Neural progenitor cell (in vitro differentiated cells): Measurements from ENCODE around the gene TRPV2. TPM values are rescaled to one million over a fixed set of nuclear protein-coding genes. Genes with fewer than 3 reads are reported as not detected.

ENCODE experiments used
- DNase-seq: peaks from one replicate; pipeline ENCODE4 v3.0.0-alpha.2; 2016; ENCODE audit warnings: low spot score
- H2AFZ ChIP-seq: fragments of 200-600 bp; sonication (generic); replicated peaks from 2 replicates; pipeline ENCODE4 v1.6.1; 2016; ENCODE audit warnings: antibody characterized with exemption
- H3F3A ChIP-seq: fragments of 200-600 bp; sonication (generic); 2 replicates; pipeline ENCODE4 v1.6.1; 2016; ENCODE audit warnings: antibody characterized with exemption, low read depth
- H3K27ac ChIP-seq: fragments of 200-600 bp; sonication (generic); 2 replicates; pipeline ENCODE4 v1.5.1; 2016; ENCODE audit warnings: mild to moderate bottlenecking
- H3K27me3 ChIP-seq: fragments of 200-600 bp; sonication (generic); 2 replicates; pipeline ENCODE4 v1.6.1; 2016; ENCODE audit warnings: mild to moderate bottlenecking, moderate library complexity
- H3K36me3 ChIP-seq: fragments of 200-600 bp; sonication (generic); 2 replicates; pipeline ENCODE4 v1.5.1; 2016
- H3K4me1 ChIP-seq: fragments of 200-600 bp; sonication (generic); 2 replicates; pipeline ENCODE4 v1.6.1; 2016; ENCODE audit warnings: mixed run types
- H3K4me2 ChIP-seq: fragments of 200-600 bp; sonication (generic); 2 replicates; pipeline ENCODE4 v1.6.1; 2016
- H3K4me3 ChIP-seq: fragments of 200-600 bp; sonication (generic); 2 replicates; pipeline ENCODE4 v1.5.1; 2016
- H3K79me2 ChIP-seq: fragments of 200-600 bp; sonication (generic); 2 replicates; pipeline ENCODE4 v1.6.1; 2016; ENCODE audit warnings: low read depth
- H3K9ac ChIP-seq: fragments of 200-600 bp; sonication (generic); 2 replicates; pipeline ENCODE4 v1.6.1; 2016
- H3K9me3 ChIP-seq: fragments of 200-600 bp; sonication (generic); 2 replicates; pipeline ENCODE4 v1.5.1; 2016; ENCODE audit warnings: low read depth
- H4K20me1 ChIP-seq: fragments of 200-600 bp; sonication (generic); 2 replicates; pipeline ENCODE4 v1.6.1; 2016; ENCODE audit warnings: low read depth
- H3K27ac Mint-ChIP-seq: 3 replicates; pipeline ENCODE4 v1.8.0; 2021; ENCODE audit warnings: mixed read lengths
- H3K27me3 Mint-ChIP-seq: 2 replicates; pipeline ENCODE4 v1.8.0; 2022; ENCODE audit warnings: low read depth, mild to moderate bottlenecking, inconsistent platforms, moderate library complexity, mixed read lengths; ENCODE audit not compliant: insufficient read depth
- H3K36me3 Mint-ChIP-seq: 3 replicates; pipeline ENCODE4 v1.8.0; 2021; ENCODE audit warnings: mixed read lengths
- H3K4me1 Mint-ChIP-seq: 3 replicates; pipeline ENCODE4 v1.8.0; 2021; ENCODE audit warnings: mixed read lengths
- H3K4me3 Mint-ChIP-seq: 3 replicates; pipeline ENCODE4 v1.8.0; 2021; ENCODE audit warnings: mild to moderate bottlenecking, moderate library complexity, mixed read lengths
- H3K9me3 Mint-ChIP-seq: 3 replicates; pipeline ENCODE4 v1.8.0; 2020; ENCODE audit warnings: mixed read lengths
- CTCF ChIP-seq: fragments of 200-600 bp; sonication (generic); IDR thresholded peaks from 2 replicates; pipeline ENCODE4 v1.5.1; 2017; ENCODE audit warnings: antibody characterized with exemption, mild to moderate bottlenecking
- EZH2 ChIP-seq: fragments of 200-600 bp; sonication (generic); IDR thresholded peaks from 2 replicates; pipeline ENCODE4 v1.6.1; 2017; ENCODE audit warnings: antibody characterized with exemption, mild to moderate bottlenecking, moderate library complexity
- EZH2phosphoT487 ChIP-seq: fragments of 200-600 bp; sonication (generic); IDR thresholded peaks from 2 replicates; pipeline ENCODE4 v1.6.1; 2017; ENCODE audit warnings: antibody characterized with exemption
- total RNA-seq: library from RNA; depleted of rRNA; stranded (reverse); fragments of >200 nt; gene quantifications from 2 replicates; pipeline ENCODE4 v1.2.3, GENCODE V29; 2015; ENCODE audit warnings: low replicate concordance

Gene TRPV2
- total RNA-seq, 1 donor from 2014 or later: 0.49 TPM

- Histone ChIP-seq H3K36me3 (peaks cover 5% of the 10 kb centered on the region), H3K4me3 (peak within 1 kb of the TSS; percentile 89), H2AFZ (peak within 1 kb of the TSS; percentile 99), H3K27me3 (no peaks in the 10 kb centered on the region), H3K9me3 (no peaks in the 10 kb centered on the region), H3K9ac (peak within 1 kb of the TSS; percentile 71), H3K27ac (peak within 1 kb of the TSS; percentile 98), H3F3A (peaks cover 64% of the 10 kb centered on the region), H4K20me1 (peaks cover 38% of the 10 kb centered on the region), H3K4me2 (peak within 1 kb of the TSS; percentile 78), H3K79me2 (peaks cover 31% of the 10 kb centered on the region), H3K4me1 (peaks cover 21% of the 10 kb centered on the region)
- peak; percentile 99 for DNase-seq
- peak within 1 kb of the TSS; percentile 97 for H3K4me3 Mint-ChIP-seq
- H3K4me1 Mint-ChIP-seq: peaks cover 32% of the 10 kb centered on the region
- H3K36me3 Mint-ChIP-seq: peaks cover 24% of the 10 kb centered on the region
- TF ChIP-seq EZH2 (no peak), CTCF (peak; percentile 34), EZH2phosphoT487 (no peak)
- H3K27me3 Mint-ChIP-seq: peaks cover 9% of the 10 kb centered on the region
- H3K27ac Mint-ChIP-seq: peak within 1 kb of the TSS; percentile 100
- H3K9me3 Mint-ChIP-seq: peaks cover 8% of the 10 kb centered on the region
These were observed 34.5 kb upstream of the TRPV2 start, which contains the start of gene UBB for GRCh38 chr17:16380640-16381495. Gene UBB (plus strand): TSS chr17:16381091. CDS start chr17:16381908, 817 bp downstream.

- Histone ChIP-seq H3K36me3 (peaks cover 5% of the 10 kb centered on the region), H3K4me3 (peak overlapping the region; percentile 89), H3K27me3 (no peaks in the 10 kb centered on the region), H3K9me3 (no peaks in the 10 kb centered on the region), H3K27ac (peak overlapping the region; percentile 98), H3F3A (peaks cover 70% of the 10 kb centered on the region), H3K79me2 (peaks cover 31% of the 10 kb centered on the region), H4K20me1 (peaks cover 38% of the 10 kb centered on the region), H2AFZ (no peak overlapping the region), H3K4me1 (peaks cover 21% of the 10 kb centered on the region), H3K4me2 (peak overlapping the region; percentile 78), H3K9ac (peak overlapping the region; percentile 71)
- H3K4me1 Mint-ChIP-seq: peaks cover 32% of the 10 kb centered on the region
- peaks cover 8% of the 10 kb centered on the region for H3K9me3 Mint-ChIP-seq
- H3K36me3 Mint-ChIP-seq: peaks cover 24% of the 10 kb centered on the region
- peaks cover 12% of the 10 kb centered on the region for H3K27me3 Mint-ChIP-seq
- peak overlapping the region; percentile 100 for H3K27ac Mint-ChIP-seq
- no peak for DNase-seq
- peak overlapping the region; percentile 97 for H3K4me3 Mint-ChIP-seq
- no peak for TF ChIP-seq EZH2phosphoT487
- TF ChIP-seq EZH2: no peak
- TF ChIP-seq CTCF: no peak
These were observed 33.9 kb upstream of the TRPV2 start for GRCh38 chr17:16381496-16381820.

- no peak overlapping the region for H3K27ac Mint-ChIP-seq
These were observed 32.2 kb upstream of the TRPV2 start for GRCh38 chr17:16383216-16383615.

More at GRCh38 chr17:16383216-16383615, 32.2 kb upstream of the TRPV2 start:
- Histone ChIP-seq H3K36me3 (peaks cover 5% of the 10 kb centered on the region), H3K4me3 (peak overlapping the region; percentile 89), H3K4me2 (peak overlapping the region; percentile 78), H4K20me1 (peaks cover 38% of the 10 kb centered on the region), H3K9me3 (no peaks in the 10 kb centered on the region), H3K9ac (no peak overlapping the region), H3F3A (peaks cover 85% of the 10 kb centered on the region), H3K79me2 (peaks cover 31% of the 10 kb centered on the region), H3K4me1 (peaks cover 21% of the 10 kb centered on the region), H3K27me3 (no peaks in the 10 kb centered on the region), H2AFZ (no peak overlapping the region), H3K27ac (no peak overlapping the region)
- Mint-ChIP-seq H3K4me3 (peak overlapping the region; percentile 65), H3K27me3 (peaks cover 18% of the 10 kb centered on the region), H3K9me3 (peaks cover 8% of the 10 kb centered on the region), H3K4me1 (peaks cover 37% of the 10 kb centered on the region), H3K36me3 (peaks cover 24% of the 10 kb centered on the region)
- TF ChIP-seq CTCF (no peak), EZH2phosphoT487 (no peak), EZH2 (no peak)
- no peak for DNase-seq
